Suprapubic skin (tissue), 3 donors: ENCODE measurements around the gene ACAA2.

Experiments used
- EP300 ChIP-seq: sonication (generic); formaldehyde crosslinking; IDR thresholded peaks from one replicate; pipeline ENCODE4 v1.6.1; 2017; ENCODE audit warnings: antibody characterized with exemption
- TF ChIP-seq, protein P1 (sequence below), 2 donors: fragments of 200-600 bp in 1 of 2; fragments of 450-650 bp in 1 of 2; sonication (generic) in 1 of 2; IDR thresholded peaks; one replicate each; pipeline ENCODE4 v1.5.1; 2016 to 2019; ENCODE audit warnings: antibody characterized with exemption in 2 of 2, mild to moderate bottlenecking in 1 of 2, moderate library complexity in 1 of 2

DNA sequence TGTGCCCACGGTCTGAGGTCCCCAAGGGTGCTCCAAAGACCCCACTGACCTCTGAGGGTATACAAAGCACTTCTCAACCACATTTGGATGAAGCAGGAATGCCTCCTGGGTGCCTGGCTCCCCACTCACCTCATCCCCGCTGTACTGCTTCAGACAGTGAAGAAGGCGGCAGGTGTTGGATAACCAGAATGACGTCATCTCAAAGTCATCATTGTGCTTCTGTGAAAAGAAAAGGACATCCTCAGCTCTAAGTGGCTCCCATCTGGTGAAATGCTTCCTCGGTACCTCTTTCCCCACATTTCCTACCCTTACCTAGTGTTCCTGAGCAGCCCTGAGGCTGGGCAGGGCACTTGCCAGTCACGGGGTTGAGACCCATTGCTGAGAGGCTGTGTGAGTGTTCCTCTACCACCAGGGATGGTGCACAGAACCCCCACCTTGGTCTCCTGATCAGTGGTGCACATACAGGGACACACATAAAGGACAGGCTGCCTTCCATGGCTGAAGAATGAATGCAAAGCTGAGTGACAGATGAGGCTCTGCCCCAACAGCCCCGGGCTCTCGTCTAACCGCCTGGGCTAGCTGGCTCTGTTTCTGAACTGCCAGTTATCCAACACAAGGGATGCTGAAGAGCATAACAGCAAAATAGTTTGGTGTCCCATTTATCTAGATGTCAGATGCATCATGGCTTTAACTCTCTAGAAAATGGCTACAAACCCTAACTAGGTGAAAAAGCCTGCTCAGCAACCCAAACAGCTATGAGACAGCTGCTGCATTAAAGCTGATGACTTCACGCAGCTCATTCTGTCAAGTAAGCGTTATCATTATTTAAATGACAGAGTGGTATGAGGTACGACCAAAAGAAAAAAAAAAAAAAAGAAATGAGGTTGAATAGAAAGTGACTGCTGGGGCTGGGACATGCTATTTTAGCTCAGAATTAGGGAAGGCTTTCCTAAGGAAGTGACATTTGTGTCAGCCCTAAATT, 28.2 kb upstream of the ACAA2 start:
- TF ChIP-seq, protein P1, sequence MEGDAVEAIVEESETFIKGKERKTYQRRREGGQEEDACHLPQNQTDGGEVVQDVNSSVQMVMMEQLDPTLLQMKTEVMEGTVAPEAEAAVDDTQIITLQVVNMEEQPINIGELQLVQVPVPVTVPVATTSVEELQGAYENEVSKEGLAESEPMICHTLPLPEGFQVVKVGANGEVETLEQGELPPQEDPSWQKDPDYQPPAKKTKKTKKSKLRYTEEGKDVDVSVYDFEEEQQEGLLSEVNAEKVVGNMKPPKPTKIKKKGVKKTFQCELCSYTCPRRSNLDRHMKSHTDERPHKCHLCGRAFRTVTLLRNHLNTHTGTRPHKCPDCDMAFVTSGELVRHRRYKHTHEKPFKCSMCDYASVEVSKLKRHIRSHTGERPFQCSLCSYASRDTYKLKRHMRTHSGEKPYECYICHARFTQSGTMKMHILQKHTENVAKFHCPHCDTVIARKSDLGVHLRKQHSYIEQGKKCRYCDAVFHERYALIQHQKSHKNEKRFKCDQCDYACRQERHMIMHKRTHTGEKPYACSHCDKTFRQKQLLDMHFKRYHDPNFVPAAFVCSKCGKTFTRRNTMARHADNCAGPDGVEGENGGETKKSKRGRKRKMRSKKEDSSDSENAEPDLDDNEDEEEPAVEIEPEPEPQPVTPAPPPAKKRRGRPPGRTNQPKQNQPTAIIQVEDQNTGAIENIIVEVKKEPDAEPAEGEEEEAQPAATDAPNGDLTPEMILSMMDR (IDR thresholded peaks at IDR 0.05) = no peak
- no peak for TF ChIP-seq EP300
